ENCODE measurements around the gene CACNA1I.

The CACNA1I gene

DNA sequence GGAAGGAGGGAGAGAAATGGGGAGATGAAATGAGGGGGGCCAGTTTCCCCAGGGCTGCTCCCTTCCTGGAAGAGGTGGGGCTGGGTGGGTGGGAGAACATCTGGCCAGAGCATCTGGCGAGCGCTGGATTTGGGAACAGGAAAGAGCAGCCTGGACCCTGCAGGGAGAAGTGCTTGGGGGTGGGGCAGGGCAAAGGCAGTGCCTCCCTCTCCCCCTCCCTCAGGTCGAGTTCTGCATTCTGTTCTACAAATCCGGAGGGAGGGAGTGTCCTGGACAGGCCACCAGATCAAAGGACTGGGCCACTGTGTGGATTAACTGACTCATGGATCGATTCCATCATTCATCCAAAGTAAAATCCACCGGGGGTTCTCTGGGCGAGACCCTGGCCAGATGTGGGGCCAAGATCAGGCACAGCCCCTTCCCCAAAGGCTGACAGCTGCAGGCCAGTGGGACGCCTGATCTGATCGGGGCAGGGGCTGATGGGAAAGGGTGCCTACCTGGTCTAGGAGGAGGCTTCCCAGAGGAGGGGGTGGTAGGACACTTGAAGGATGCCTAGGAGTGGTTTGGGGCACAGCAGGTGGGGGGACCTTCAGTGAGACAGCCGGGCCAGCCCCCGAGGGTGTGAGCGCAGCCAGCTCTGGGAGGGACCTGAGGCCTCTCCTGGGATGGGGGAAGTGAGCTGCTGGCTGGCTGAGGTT is 57.5 kb downstream of the CACNA1I start:
- no peak for DNase-seq

DNA sequence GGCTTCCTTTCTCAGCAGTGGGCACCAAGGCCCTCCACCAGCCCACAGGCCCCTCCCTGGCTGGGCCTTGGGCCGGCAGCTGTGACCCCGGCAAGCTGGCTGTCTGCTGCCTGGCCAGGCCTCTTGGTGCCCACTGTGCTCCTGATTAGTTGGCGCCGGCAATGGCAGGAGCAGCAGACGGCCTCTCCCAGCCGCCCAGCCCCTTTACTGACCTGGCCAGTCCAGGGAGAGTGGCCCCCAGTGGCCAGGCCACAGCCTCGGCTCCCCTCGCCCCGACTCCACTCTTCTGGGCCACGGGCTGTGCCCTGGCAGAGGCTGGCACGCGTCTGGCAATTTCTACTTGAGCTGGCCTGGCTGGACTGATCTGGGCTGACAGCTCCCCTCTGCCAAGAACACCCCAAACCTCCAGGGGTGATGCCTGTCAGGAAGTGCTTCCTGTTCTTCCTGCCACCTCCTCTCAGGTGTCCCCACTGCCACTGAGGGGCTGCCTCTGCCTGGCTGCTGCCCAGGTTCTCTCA is 58.1 kb downstream of the CACNA1I start:
- DNase-seq = no peak

DNA sequence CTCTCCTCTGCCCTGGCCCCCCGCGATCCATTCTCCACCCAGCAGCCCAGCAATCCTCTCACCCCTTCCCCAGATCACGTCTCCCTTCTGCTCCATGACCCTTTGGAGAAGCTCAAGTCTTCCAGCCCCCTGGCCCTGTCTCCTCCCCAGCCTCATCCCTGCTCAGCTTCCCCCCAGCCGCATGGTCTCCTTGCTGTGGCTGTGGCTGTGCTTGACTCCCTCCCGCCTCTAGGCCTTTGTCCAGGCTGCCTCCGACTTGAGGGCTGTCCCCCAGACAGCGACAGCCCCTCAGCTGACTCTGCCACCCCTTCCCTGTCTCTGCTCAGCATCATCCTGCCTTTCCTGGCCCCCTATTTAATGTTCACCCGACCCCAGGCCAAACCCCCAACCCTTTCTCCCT is 59.3 kb downstream of the CACNA1I start:
- no peak for DNase-seq

DNA sequence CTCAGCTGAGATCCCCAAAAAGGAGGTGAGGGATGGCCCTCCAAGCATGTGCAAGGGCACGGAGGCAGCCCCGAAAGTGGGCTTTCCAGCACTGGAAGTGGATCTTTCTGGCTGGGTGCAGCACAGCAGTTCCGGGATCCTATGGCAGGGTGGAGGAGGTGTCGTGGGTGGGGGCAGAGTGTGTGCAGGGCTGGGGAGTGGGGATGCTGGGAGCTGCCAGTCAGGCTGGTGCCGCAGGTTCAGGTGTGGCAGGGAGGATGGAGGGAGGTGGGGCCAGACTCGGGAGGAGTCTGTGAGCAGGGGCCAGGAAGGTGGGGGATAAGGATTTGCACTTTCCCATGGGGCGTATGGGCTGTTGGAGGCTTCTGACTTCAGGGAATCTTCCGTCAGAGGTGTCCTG is 60.2 kb downstream of the CACNA1I start:
- no peak for DNase-seq

DNA sequence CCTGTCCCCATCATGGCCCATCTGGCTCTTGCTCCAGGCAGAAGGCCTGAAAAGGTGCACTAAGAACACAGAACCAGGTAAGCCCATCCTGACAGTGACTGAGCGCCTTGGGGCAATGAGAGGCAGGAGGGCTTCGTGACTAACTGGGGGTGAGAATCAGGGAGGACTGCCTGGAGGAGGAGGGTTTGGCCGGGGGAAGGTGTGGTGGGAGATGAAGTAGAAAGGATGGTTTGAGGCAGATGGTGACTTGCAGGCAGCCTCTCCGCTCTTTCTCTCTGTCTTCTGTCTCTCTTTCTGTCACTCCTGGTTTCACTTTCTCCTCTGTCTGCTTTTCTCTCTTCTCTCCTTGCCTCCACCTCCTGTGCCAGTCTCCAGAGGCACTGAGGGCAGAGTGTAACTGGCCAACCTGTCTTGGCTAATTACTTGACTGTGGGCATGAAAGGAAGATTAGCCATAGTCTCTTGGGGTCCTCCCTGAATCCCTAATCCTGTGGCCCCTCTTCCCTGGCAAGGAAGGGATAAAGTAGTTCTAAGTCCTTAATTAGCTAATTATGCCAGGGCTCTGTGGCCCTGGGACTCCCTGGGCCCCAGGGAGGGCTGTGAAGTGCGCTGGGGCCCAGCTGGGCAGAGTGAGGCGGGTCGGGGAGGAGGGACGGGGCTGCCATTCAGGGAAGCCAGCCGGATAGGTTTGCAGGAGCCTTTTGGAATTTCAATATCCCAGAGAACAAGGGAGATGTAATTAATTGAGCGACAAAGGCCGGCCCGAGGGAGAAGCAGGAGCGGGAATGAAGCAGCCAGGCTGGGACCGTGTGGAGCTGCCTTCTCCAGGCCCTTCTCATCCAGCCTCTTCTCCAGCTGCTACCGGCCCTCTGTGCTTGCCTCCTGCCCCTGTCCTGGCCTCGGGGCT is 61.1 kb downstream of the CACNA1I start:
- no peak for DNase-seq

DNA sequence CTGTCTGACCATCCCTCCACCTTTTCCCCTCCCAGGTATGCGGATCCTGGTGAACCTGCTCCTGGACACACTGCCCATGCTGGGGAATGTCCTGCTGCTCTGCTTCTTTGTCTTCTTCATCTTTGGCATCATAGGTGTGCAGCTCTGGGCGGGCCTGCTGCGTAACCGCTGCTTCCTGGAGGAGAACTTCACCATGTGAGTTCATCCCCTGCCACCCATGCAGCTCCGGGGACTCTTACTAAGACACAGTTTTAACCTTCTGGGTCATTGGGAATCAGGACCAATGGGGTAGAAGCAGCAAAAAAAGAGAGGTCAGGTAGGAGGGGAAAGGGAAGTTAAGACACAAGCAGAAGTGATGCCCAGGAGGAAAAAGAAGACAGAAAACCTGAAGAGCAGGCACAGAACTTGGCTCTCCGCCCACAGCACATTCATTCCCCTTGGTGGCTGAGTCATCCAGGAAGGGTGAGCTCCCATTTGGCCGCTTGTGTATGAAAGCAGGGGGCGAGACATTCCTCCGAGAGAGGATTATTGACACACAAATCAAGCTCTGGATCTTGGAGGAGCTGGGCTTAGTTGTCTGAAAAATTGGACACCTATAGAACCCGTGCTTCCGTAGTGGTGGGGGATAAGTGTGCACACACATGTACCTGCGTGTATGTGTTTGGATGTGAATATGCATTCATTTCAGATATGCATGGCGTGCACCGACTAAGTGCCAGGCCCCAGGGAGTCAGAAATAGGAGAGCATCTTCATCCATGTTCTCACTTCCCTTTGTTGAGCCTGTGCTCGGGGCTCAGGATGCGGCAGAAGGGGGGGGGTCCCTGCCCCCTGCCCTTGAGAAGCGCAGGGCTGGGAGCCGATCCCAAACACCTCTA is 64.2 kb downstream of the CACNA1I start:
- DNase-seq = no peak

DNA sequence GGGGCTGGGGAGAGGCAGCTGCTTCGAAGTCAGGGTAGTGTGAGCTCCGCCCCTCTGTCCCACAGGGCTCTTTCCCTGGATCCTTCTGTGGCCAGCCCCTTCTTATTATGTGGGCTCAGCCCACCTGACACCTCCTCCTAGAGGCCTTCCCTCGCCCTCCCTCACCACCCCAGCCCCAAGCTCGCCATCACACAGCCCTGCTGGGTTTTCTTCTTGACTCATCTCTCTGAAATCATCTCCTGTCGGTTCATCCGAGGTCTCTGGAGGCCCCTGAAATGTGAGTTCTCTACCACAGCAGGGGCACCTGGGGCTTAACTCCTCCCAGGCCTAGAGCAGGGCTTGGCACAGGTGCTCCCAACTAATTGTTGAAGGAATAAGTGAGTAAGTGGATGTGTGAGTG is 65.2 kb downstream of the CACNA1I start:
- no peak for DNase-seq

DNA sequence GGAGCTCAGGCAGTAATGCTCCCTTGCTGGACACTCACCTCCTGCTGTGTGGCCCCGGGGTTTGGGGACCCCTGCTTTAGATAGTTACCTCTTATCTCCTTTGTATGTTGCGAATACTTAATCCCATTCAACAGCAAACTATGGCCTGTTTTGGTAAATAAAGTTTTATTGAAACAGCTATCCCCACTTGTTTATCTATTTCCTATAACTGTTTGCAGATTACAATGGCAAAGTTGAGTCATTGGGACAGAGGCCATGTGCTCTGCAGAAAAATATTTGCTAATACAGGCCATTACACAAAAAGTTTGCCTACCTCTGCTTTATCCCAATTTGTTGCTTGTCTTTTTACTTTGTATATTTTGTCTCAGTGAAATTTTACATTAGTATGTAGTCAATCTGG is 68.4 kb downstream of the CACNA1I start:
- no peak for DNase-seq

DNA sequence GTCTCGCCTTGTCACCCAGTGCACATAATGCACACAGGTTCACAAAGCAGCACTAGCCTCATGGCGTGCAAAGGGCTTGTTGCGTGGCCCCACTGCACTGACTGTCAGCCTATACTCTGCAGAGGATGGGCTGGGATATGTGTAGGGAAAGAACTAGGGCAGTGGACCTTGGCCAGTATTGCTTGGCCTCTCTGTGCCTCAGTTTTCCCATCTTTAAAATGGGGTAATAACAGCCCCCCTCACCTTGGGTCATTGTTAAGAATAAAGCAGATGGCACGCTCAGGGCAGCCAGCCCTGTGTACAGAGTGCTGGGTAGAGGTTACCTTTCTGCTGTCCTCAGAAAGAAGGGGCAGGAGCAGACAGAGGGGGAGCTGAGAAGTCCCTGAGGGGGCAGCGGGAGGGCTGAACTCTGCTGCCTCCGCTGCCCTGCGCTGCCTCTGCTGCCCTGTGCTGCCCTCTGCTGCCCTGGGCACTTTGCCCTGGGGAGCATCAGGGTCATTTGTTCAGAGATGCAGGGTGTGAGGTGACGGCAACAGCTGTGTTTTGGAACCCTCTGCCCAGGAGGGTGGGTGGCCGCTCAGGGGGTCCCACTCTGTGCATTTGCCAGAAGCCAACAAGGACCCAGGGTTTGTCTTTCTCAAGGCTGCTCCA is 71.2 kb downstream of the CACNA1I start:
- no peak for DNase-seq

DNA sequence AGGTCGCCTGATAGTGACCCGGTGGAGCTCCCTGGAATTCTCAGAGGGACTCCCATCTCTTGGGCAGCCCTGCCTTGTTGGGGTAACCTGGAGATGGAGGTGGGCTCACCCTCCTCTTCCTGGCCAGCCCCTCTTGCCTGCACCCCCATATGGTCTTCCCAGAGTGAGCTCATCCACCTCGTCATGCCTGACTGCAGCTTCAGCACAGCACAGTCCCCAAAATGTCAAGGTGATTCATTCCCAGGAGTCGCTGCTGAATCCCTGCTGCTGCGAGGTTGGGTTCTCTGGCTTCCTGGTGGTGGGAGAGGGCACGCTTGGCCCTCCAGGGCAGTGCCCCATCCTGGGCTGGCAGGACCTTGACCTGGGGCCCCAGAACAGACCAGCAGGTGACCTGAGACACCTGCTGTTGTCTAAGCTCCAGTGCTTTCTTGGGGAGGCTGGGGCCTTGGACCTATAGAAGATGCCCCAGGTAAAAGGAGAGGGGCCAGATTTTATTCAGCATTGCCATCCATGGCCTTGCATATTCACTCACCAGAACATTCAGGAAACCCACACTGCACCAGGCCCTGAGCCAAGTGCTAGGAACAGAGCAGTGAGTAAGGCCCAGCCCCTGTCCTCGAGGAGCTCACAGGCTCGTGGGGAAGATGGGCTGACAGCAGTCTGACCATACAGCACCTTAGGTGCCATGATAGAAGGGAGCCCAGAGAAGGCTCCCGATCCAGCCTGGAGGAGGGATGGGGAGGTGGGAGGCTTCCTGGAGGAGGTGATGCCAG is 72.9 kb downstream of the CACNA1I start:
- no peak for DNase-seq

DNA sequence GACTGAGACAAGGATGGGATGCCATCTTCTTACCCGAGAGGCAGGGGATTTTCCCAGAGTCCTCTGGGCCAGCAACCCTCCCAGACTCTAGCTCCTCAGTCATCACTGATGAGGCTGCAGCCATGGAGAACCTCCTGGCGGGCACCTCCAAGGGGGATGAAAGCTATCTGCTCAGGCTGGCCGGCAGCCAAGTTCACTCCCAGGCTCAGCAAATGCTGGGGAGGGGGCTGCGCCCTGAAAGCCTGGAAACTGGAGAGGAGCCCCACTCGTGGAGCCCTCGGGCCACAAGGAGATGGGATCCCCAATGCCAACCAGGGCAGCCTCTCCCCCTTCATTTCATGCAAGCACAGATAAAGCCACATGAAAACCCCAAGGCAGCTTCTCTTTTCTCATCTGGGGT is 75.0 kb downstream of the CACNA1I start:
- no peak for DNase-seq

DNA sequence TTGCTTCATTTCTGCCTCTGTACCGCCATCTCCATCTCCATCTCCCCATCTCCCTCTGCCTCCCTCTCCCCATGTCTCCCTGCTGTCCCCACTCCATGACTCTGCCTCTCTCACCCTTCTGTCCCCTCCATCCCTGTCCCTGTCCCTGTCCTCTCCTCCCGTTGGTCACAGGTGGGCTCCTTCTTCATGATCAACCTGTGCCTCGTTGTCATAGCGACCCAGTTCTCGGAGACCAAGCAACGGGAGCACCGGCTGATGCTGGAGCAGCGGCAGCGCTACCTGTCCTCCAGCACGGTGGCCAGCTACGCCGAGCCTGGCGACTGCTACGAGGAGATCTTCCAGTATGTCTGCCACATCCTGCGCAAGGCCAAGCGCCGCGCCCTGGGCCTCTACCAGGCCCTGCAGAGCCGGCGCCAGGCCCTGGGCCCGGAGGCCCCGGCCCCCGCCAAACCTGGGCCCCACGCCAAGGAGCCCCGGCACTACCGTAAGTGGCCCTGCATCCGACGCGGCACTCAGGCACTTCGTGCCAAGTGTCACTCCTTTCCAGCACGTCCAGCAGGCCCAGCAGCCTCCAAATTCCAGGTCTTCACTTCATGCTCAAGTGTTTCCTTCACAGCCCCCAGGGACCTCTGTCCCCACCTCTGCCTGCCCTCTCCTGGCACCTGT is 76.0 kb downstream of the CACNA1I start:
- DNase-seq = no peak

DNA sequence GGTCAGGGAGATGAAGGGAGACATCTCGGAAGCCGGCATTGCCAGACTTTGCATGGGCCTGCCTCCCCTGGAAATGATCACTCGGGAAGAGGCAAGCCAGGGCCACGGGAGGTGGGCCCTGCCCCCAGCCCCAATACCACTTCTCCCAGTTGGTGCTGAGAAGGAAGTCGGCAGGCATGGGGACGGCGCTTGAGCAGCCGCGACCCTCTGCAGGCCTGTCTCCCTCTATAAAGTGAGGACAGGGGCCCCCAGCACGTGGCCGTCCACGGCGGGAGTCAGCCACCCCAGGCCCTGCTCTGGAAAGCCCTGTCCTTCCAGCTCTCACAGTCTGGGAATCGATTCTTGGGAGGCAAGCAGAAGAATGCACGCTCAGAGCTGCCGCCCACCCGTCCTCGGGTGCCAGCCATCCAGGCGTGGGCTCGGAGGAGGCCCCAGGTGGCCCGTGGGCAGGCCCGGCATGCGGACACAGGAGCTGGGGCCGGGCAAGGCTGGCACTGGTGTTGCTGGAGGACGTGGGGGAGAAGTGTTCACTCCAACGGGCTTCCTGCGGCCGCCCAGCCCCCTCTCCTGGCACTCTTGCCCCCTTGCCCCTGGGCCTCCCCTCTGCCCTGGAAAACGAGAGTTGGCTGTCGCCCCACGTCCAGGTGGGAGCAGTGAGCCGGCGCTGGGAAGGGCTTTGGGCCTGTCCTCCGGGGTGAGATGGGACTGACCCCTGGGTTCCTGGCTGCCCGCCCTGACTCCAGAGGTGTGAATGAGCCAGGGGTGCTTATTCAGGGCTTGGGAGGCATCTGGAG is 77.5 kb downstream of the CACNA1I start:
- no peak for DNase-seq

DNA sequence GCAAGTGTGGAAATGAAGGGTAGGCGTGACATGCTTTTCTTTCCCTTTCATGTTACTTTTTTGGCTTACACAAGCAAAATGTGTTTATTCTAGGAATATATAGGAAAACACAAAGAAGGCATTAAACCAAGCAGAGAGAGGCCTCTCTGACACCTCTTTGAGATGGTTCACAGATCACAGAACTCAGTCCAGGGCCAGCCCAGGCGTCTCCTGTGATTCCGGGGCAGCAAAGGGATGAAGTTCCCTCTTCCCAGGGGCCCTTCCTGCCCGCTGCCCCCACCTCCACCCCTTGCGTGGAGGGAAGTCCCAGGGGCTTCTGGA is 78.0 kb downstream of the CACNA1I start:
- no peak for DNase-seq

DNA sequence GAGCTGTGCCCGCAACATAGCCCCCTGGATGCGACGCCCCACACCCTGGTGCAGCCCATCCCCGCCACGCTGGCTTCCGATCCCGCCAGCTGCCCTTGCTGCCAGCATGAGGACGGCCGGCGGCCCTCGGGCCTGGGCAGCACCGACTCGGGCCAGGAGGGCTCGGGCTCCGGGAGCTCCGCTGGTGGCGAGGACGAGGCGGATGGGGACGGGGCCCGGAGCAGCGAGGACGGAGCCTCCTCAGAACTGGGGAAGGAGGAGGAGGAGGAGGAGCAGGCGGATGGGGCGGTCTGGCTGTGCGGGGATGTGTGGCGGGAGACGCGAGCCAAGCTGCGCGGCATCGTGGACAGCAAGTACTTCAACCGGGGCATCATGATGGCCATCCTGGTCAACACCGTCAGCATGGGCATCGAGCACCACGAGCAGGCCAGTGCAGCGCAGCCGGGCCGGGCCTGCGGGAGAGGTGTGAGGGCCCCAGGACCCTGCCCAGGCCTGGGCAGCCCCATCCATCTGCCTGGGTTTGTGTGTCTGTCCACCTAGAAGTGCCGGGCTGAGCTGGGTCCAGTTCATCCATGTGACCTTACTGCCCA is 79.0 kb downstream of the CACNA1I start:
- no peak for DNase-seq

DNA sequence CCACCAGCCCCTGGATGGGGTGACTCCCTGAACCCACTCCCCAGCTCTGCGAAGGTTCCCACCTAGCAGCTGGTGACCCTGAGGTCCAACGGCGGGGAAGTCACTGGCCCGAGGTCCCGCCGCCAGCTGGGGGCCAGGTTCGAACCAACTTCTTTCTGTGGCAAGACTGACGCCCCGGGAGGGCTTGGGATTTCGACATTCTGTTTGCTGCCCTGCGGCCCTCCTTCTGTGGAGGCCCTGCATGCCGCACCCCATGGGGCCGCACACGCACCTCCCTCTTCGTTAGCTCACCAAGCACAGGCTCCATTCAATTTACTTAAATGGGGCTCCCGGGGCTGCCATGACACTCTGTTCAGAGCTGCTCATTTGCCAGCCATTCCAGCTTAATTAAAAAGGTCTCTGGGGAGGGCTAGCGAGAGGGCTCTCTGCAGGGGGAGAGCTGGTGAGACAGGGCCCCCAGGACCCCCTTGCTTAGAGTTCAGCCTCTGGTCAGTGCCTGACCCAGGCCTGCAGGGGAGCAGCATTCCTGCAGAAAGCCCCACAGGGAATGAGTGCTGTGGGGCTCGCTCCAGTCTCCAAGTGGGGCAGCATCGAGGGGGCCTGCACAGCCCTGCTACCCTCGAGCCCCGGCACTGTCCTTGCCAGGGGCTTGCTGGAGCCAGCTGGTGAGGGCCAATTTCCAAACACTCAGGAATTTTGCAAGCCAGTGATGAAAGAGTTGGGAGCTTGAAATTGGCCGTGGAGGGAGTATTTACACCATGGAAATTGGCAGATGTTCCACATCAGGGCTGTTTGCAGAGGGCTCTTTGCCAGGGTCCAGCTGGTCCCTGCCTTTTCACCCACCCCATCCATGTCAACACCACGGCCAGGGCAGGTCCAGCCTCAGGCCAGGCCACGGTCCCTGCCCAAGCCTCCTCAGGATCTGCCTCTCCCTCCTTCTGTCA is 80.8 kb downstream of the CACNA1I start:
- no peak for DNase-seq

DNA sequence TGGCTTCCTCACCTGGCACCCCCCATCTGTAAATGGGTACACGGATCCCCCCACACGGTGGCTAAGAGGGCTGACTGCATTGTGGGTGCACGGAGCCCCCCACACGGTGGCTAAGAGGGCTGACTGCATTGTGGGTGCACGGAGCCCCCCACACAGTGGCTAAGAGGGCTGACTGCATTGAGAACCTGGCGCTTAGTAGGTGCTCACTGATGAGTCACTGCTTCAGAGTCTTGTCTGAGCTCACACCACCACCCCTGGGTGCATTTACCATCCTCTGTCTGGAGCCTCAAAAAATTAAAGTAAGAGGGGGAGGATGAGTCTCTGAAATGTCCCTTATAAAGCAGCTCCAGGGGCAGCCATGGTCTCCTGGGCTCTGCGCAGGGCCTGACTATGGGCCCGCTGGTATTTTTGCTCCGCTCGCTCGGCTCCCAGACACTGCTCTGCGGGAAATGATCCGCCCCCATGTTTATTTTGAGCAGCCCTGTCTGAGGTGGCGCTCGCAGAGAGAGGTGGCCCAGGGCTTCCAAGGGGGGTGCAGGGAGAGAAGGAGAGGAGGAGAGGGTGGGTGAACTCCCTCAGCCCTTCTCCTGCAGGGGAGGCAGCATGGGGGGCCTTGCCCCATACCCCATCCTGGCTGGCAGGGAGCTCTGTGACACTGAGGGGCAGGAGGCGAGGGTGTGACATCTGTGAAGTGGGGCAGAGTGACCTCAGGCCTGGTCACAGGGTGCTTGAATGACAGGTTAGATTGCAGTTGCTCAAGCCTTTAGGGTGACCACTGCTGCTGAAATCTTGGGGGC is 82.6 kb downstream of the CACNA1I start:
- DNase-seq = no peak

DNA sequence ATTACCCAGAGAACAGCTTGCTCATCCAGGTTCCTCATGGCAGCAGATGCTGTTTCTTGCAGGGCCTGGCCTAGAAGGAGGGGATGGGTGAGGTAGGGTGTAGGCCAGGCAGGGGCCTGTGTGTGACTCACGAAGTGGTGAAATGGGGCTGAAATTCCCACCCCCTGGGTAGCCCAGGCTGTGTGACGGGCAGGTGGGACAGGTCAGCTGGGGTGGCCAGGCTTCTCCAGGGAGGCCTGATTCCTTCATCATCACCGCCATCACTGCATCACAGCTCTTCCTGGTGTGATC is 83.2 kb downstream of the CACNA1I start:
- DNase-seq = no peak

Data from activated T-cell treated with anti-CD3 and anti-CD28 coated beads for 4 hours (primary cell).